ENCODE data around the gene MAGEC3. TPM values are rescaled to one million over a fixed set of nuclear protein-coding genes. Genes with fewer than 3 reads are reported as not detected.

MAGEC3 gene
- polyA plus RNA-seq, 1 donor (not counting 4 experiments of a cell fraction or from before 2014, with no cell fraction given) = not detected

DNA sequence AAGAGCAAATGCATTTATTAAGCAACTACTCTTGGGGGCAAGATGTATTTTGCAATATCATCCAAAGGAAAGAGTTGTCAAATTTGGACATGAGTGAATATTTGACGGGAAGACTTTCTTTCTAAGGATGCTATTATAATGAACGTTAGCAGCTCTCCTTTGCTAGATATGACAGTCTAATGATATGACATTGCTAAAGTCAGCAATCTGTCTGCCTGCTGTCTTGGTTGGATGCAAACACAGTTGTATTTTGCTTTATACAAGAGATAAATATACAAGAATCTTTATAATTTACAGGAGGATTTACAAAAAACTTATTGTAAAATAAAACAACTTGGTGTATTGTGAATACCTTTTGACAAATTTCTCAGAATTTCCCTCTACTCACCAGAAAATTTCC, 103.1 kb downstream of the MAGEC3 start:
- dilution Hi-C loops (cut with MboI; ENCODE audit: extremely low pct_ligation_motif_present, low sequenced_read_pairs) = no loop called here

DNA sequence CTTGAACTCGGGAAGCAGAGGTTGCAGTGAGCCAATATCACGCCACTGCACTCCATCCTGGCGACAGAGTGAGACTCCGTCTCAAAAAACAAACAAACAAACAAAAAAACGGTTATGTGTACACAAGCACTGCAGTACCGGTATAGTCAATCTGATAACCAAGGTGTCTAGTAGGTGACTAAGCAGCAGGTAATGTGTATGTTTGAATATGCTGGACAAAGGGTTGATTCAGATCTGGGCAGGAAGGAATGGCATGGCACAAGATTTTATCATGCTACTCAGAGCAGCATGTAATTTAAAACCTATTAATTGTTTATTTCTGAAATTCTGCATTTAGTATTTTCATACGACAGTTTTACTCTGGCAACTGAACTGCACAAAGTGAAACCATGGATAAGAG, 107.3 kb downstream of the MAGEC3 start:
- no peaks in the 10 kb centered on the region for H3K27me3 ChIP-seq (ENCODE audit: control insufficient read depth, extremely low read depth, insufficient read depth, low read length)
- no peaks in the 10 kb centered on the region for H3K79me2 ChIP-seq (ENCODE audit: control insufficient read depth, insufficient read depth, low read length)
- H3K36me3 ChIP-seq (ENCODE audit: control insufficient read depth in 2 of 2, extremely low read depth in 1 of 2, insufficient read depth in 2 of 2, low read length in 2 of 2) = no peaks in the 10 kb centered on the region
- H3K4me2 ChIP-seq (ENCODE audit: control insufficient read depth, extremely low read depth, insufficient read depth, low read depth, low read length) = no peak overlapping the region
- TF ChIP-seq, protein P1, sequence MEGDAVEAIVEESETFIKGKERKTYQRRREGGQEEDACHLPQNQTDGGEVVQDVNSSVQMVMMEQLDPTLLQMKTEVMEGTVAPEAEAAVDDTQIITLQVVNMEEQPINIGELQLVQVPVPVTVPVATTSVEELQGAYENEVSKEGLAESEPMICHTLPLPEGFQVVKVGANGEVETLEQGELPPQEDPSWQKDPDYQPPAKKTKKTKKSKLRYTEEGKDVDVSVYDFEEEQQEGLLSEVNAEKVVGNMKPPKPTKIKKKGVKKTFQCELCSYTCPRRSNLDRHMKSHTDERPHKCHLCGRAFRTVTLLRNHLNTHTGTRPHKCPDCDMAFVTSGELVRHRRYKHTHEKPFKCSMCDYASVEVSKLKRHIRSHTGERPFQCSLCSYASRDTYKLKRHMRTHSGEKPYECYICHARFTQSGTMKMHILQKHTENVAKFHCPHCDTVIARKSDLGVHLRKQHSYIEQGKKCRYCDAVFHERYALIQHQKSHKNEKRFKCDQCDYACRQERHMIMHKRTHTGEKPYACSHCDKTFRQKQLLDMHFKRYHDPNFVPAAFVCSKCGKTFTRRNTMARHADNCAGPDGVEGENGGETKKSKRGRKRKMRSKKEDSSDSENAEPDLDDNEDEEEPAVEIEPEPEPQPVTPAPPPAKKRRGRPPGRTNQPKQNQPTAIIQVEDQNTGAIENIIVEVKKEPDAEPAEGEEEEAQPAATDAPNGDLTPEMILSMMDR (optimal IDR thresholded peaks at IDR 0.05 in 1 of 3, IDR thresholded peaks at IDR 0.05 in 1 of 3, conservative IDR thresholded peaks at IDR 0.05 in 1 of 3; ENCODE audit: extremely low read depth in 1 of 3, insufficient read depth in 2 of 3, low read length in 3 of 3) = no peak
- TF ChIP-seq EZH2 (IDR thresholded peaks at IDR 0.05; ENCODE audit: low read length) = no peak
- no peak overlapping the region for H3K9ac ChIP-seq (ENCODE audit: control insufficient read depth, extremely low read depth, insufficient read depth, low read length)
- no peaks in the 10 kb centered on the region for H3K4me1 ChIP-seq (ENCODE audit: control insufficient read depth, extremely low read depth, insufficient read depth, low read length)
- H4K20me1 ChIP-seq (ENCODE audit: control insufficient read depth, extremely low read depth, insufficient read depth, low read length) = no peaks in the 10 kb centered on the region
- no peak for DNase-seq (ENCODE audit: low read depth, low spot score)
- no peaks in the 10 kb centered on the region for H3K9me1 ChIP-seq (ENCODE audit: control insufficient read depth, extremely low read depth, insufficient read depth, low read length)
- H2AFZ ChIP-seq (ENCODE audit: control insufficient read depth, low read length) = no peak overlapping the region
- FAIRE-seq = no peak
- dilution Hi-C loops (cut with MboI; ENCODE audit: extremely low pct_ligation_motif_present, low sequenced_read_pairs) = no loop called here
- H3K9me3 ChIP-seq (ENCODE audit: control insufficient read depth, low read depth, low read length) = no peaks in the 10 kb centered on the region
- no peak overlapping the region for H3K4me3 ChIP-seq (ENCODE audit: control insufficient read depth in 2 of 3, extremely low read depth in 1 of 3, insufficient read depth in 2 of 3, low read depth in 1 of 3, low read length in 3 of 3)
- no peak overlapping the region for H3K27ac ChIP-seq (ENCODE audit: control insufficient read depth, insufficient read depth, low read length)

More for the DNA sequence above, 103.1 kb downstream of the MAGEC3 start:
- Histone ChIP-seq H3K36me3 (ENCODE audit: control insufficient read depth in 2 of 2, extremely low read depth in 1 of 2, insufficient read depth in 2 of 2, low read length in 2 of 2) (no peaks in the 10 kb centered on the region), H3K79me2 (ENCODE audit: control insufficient read depth, insufficient read depth, low read length) (no peaks in the 10 kb centered on the region), H3K4me2 (ENCODE audit: control insufficient read depth, extremely low read depth, insufficient read depth, low read depth, low read length) (no peak overlapping the region), H2AFZ (ENCODE audit: control insufficient read depth, low read length) (no peak overlapping the region), H3K9me1 (ENCODE audit: control insufficient read depth, extremely low read depth, insufficient read depth, low read length) (no peaks in the 10 kb centered on the region), H3K4me3 (ENCODE audit: control insufficient read depth in 2 of 3, extremely low read depth in 1 of 3, insufficient read depth in 2 of 3, low read depth in 1 of 3, low read length in 3 of 3) (no peak overlapping the region), H3K9ac (ENCODE audit: control insufficient read depth, extremely low read depth, insufficient read depth, low read length) (no peak overlapping the region), H3K27ac (ENCODE audit: control insufficient read depth, insufficient read depth, low read length) (no peak overlapping the region), H3K4me1 (ENCODE audit: control insufficient read depth, extremely low read depth, insufficient read depth, low read length) (no peaks in the 10 kb centered on the region), H4K20me1 (ENCODE audit: control insufficient read depth, extremely low read depth, insufficient read depth, low read length) (no peaks in the 10 kb centered on the region), H3K9me3 (ENCODE audit: control insufficient read depth, low read depth, low read length) (no peaks in the 10 kb centered on the region), H3K27me3 (ENCODE audit: control insufficient read depth, extremely low read depth, insufficient read depth, low read length) (no peaks in the 10 kb centered on the region)
- TF ChIP-seq, protein P1 (optimal IDR thresholded peaks at IDR 0.05 in 1 of 3, IDR thresholded peaks at IDR 0.05 in 1 of 3, conservative IDR thresholded peaks at IDR 0.05 in 1 of 3; ENCODE audit: extremely low read depth in 1 of 3, insufficient read depth in 2 of 3, low read length in 3 of 3) = no peak
- no peak for FAIRE-seq
- DNase-seq (ENCODE audit: low read depth, low spot score) = no peak

All from keratinocyte (primary cell).